GM23338 (cell line): ENCODE data around the gene C10orf90. TPM values are rescaled to one million over a fixed set of nuclear protein-coding genes. Genes with fewer than 3 reads are reported as not detected.

Experiments
- ATAC-seq: fragments of 200-7000 bp; cut with Tn5 transposase; 3 replicates; pipeline ENCODE4 v1.9.1; 2020
- DNase-seq: peaks from one replicate; pipeline ENCODE4 v3.0.0-alpha.2; 2015; ENCODE audit warnings: low spot score
- H2AFZ ChIP-seq: fragments of 200-600 bp; sonication (generic); 2 replicates; pipeline ENCODE4 v1.8.0; 2016; ENCODE audit warnings: antibody characterized with exemption, mild to moderate bottlenecking, moderate library complexity
- H3F3A ChIP-seq: fragments of 200-600 bp; sonication (generic); replicated peaks from 2 replicates; pipeline ENCODE4 v1.8.0; 2017; ENCODE audit warnings: antibody characterized with exemption, mixed run types, low read depth
- H3K27ac ChIP-seq: fragments of 200-600 bp; sonication (generic); 2 replicates; pipeline ENCODE4 v1.6.1; 2016; ENCODE audit warnings: low read depth
- H3K27me3 ChIP-seq: fragments of 200-600 bp; sonication (generic); 2 replicates; pipeline ENCODE4 v1.8.0; 2016; ENCODE audit warnings: mild to moderate bottlenecking, mixed run types, moderate library complexity; ENCODE audit not compliant: insufficient read depth
- H3K36me3 ChIP-seq: fragments of 200-600 bp; sonication (generic); 2 replicates; pipeline ENCODE4 v1.8.0; 2016; ENCODE audit warnings: mild to moderate bottlenecking; ENCODE audit not compliant: insufficient read depth
- H3K4me1 ChIP-seq: fragments of 200-600 bp; sonication (generic); 2 replicates; pipeline ENCODE4 v1.8.0; 2016; ENCODE audit warnings: mild to moderate bottlenecking, moderate library complexity; ENCODE audit not compliant: insufficient read depth
- H3K4me2 ChIP-seq: fragments of 200-600 bp; sonication (generic); 2 replicates; pipeline ENCODE4 v1.7.1; 2017; ENCODE audit warnings: mixed run types
- H3K4me3 ChIP-seq: fragments of 200-600 bp; sonication (generic); 2 replicates; pipeline ENCODE4 v1.6.1; 2016; ENCODE audit warnings: mixed run types
- H3K79me2 ChIP-seq: fragments of 200-600 bp; sonication (generic); replicated peaks from 2 replicates; pipeline ENCODE4 v1.8.0; 2017; ENCODE audit warnings: mild to moderate bottlenecking; ENCODE audit not compliant: insufficient read depth
- H3K9me2 ChIP-seq: fragments of 200-600 bp; sonication (generic); 2 replicates; pipeline ENCODE4 v1.8.0; 2017; ENCODE audit not compliant: insufficient read depth
- H4K20me1 ChIP-seq: fragments of 200-600 bp; sonication (generic); replicated peaks from 2 replicates; pipeline ENCODE4 v1.8.0; 2017; ENCODE audit warnings: mild to moderate bottlenecking; ENCODE audit not compliant: insufficient read depth
- H3K27ac Mint-ChIP-seq: 2 replicates; pipeline ENCODE4 v1.8.0; 2020; ENCODE audit warnings: inconsistent platforms, mild to moderate bottlenecking, moderate library complexity, mixed read lengths
- H3K27me3 Mint-ChIP-seq: 3 replicates; pipeline ENCODE4 v1.8.0; 2022; ENCODE audit warnings: low read depth, mild to moderate bottlenecking, moderate library complexity, mixed read lengths, inconsistent platforms; ENCODE audit not compliant: insufficient read depth, poor library complexity
- H3K36me3 Mint-ChIP-seq: 3 replicates; pipeline ENCODE4 v1.8.0; 2021; ENCODE audit warnings: low read depth, mild to moderate bottlenecking, inconsistent platforms, moderate library complexity, mixed read lengths
- H3K4me1 Mint-ChIP-seq: 3 replicates; pipeline ENCODE4 v1.8.0; 2020; ENCODE audit warnings: mild to moderate bottlenecking, inconsistent platforms, mixed read lengths
- H3K4me3 Mint-ChIP-seq: 3 replicates; pipeline ENCODE4 v1.8.0; 2021; ENCODE audit warnings: moderate library complexity, mild to moderate bottlenecking, inconsistent platforms, mixed read lengths
- H3K9me3 Mint-ChIP-seq: 3 replicates; pipeline ENCODE4 v1.8.0; 2020; ENCODE audit warnings: moderate library complexity, mild to moderate bottlenecking, inconsistent platforms, mixed read lengths
- CREB1 ChIP-seq: fragments of 250-450 bp; sonication (Bioruptor Pico); IDR thresholded peaks from 2 replicates; pipeline ENCODE4 v1.5.0; 2020; ENCODE audit warnings: low read depth, mild to moderate bottlenecking, moderate library complexity
- ETS1 ChIP-seq: IDR thresholded peaks from 2 replicates; pipeline ENCODE4 v1.6.1; 2016; ENCODE audit warnings: antibody characterized with exemption
- EZH2 ChIP-seq: fragments of 200-600 bp; sonication (generic); IDR thresholded peaks from one replicate; pipeline ENCODE4 v1.8.0; 2017; ENCODE audit warnings: antibody characterized with exemption, mild to moderate bottlenecking, low read depth; ENCODE audit not compliant: unreplicated experiment
- JUNB ChIP-seq: IDR thresholded peaks from one replicate; pipeline ENCODE4 v1.6.1; 2016; ENCODE audit warnings: antibody characterized with exemption; ENCODE audit not compliant: unreplicated experiment
- POLR2AphosphoS5 ChIP-seq: IDR thresholded peaks from 2 replicates; pipeline ENCODE4 v1.6.1; 2016; ENCODE audit warnings: antibody characterized with exemption, low read depth
- REST ChIP-seq: IDR thresholded peaks from one replicate; pipeline ENCODE4 v1.6.1; 2018; ENCODE audit warnings: antibody characterized with exemption; ENCODE audit not compliant: unreplicated experiment
- STAT1 ChIP-seq: IDR thresholded peaks from one replicate; pipeline ENCODE4 v1.6.1; 2016; ENCODE audit warnings: antibody characterized with exemption; ENCODE audit not compliant: unreplicated experiment
- ZNF114 ChIP-seq: fragments of 250-450 bp; sonication (Bioruptor Pico); IDR thresholded peaks from 2 replicates; pipeline ENCODE4 v1.5.0; 2020; ENCODE audit warnings: mild to moderate bottlenecking, moderate library complexity
- ZNF331 ChIP-seq: fragments of 250-450 bp; sonication (Bioruptor Pico); IDR thresholded peaks from 2 replicates; pipeline ENCODE4 v1.5.0; 2020; ENCODE audit warnings: low read depth, mild to moderate bottlenecking, moderate library complexity
- polyA plus RNA-seq: library from polyadenylated mRNA; unstranded; fragments of >200 nt; fragmentation: Nextera tagmentation; extraction: Ambion mirVana; gene quantifications from 2 replicates; pipeline ENCODE4 v1.2.1, GENCODE V29; 2016
- total RNA-seq: library from RNA; depleted of rRNA; stranded (reverse); fragments of >200 nt; shearing (Covaris generic); gene quantifications from 2 replicates; pipeline ENCODE4 v1.2.3, GENCODE V29; 2014
- TF ChIP-seq, protein P1 (sequence below), 2 experiments: fragments of 200-600 bp in 1 of 2; sonication (generic) in 1 of 2; conservative IDR thresholded peaks; 2 replicates each; pipeline versions ENCODE4 v1.5.1 to v1.6.1; 2016 to 2017; ENCODE audit warnings: antibody characterized with exemption in 2 of 2, low read depth in 2 of 2, mild to moderate bottlenecking in 2 of 2, moderate library complexity in 1 of 2

The C10orf90 gene
- total and polyA plus RNA-seq, 2 experiments from 2014 or later: 0.76 to 0.97 TPM

DNA sequence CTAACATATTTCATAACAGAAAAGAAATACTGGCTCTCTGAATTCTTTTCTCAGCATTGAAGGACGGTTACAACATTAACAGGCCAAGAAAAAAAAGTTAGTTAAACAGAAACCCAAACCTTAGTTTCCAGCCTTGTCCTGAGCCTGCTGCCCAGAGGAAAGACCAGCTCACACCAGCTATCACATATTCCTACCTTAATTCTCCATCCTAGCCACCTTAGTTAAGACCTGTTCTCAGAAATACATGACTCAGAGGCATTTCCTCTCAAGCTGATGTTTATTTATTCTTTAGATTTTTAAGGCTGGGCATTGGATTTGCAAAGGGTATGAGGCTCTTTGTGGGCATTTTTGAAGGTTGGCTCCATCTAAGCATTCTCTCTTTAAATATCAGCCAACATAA lies 247.9 kb downstream of the C10orf90 start (continued):
- TF ChIP-seq REST: no peak
- no peak for TF ChIP-seq EZH2
- no peak for TF ChIP-seq CREB1 (CRISPR knock-in tag)
- TF ChIP-seq ZNF114 (CRISPR knock-in tag): no peak
- TF ChIP-seq ZNF331 (CRISPR knock-in tag): no peak
- TF ChIP-seq JUNB: no peak
- TF ChIP-seq ETS1: no peak
- TF ChIP-seq, protein P1, sequence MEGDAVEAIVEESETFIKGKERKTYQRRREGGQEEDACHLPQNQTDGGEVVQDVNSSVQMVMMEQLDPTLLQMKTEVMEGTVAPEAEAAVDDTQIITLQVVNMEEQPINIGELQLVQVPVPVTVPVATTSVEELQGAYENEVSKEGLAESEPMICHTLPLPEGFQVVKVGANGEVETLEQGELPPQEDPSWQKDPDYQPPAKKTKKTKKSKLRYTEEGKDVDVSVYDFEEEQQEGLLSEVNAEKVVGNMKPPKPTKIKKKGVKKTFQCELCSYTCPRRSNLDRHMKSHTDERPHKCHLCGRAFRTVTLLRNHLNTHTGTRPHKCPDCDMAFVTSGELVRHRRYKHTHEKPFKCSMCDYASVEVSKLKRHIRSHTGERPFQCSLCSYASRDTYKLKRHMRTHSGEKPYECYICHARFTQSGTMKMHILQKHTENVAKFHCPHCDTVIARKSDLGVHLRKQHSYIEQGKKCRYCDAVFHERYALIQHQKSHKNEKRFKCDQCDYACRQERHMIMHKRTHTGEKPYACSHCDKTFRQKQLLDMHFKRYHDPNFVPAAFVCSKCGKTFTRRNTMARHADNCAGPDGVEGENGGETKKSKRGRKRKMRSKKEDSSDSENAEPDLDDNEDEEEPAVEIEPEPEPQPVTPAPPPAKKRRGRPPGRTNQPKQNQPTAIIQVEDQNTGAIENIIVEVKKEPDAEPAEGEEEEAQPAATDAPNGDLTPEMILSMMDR (conservative IDR thresholded peaks at IDR 0.05; ENCODE audit: low read depth in 2 of 2): no peak
- TF ChIP-seq STAT1: no peak

GRCh38 chr10:126421756-126422256 lies 248.7 kb downstream of the C10orf90 start:
- Histone ChIP-seq H3K36me3 (no peaks in the 10 kb centered on the region), H3K4me1 (no peaks in the 10 kb centered on the region), H3K27me3 (no peaks in the 10 kb centered on the region), H3K27ac (no peak overlapping the region), H3K79me2 (no peaks in the 10 kb centered on the region), H3K4me3 (no peak overlapping the region), H4K20me1 (no peaks in the 10 kb centered on the region), H3F3A (no peaks in the 10 kb centered on the region), H3K9me2 (0 out of 2 replicates have a peak, but pooled peaks cover 5% of the 10 kb centered on the region), H3K4me2 (no peak overlapping the region), H2AFZ (peak overlapping the region; percentile 54; the same call in 1 of the 2 replicates)
- Mint-ChIP-seq H3K36me3 (peaks cover 5% of the 10 kb centered on the region; the same call in 1 of the 3 replicates), H3K27me3 (peaks cover 4% of the 10 kb centered on the region), H3K27ac (peak overlapping the region; percentile 13; the same call in 1 of the 2 replicates), H3K4me1 (peaks cover 14% of the 10 kb centered on the region; the same call in 2 of the 3 replicates), H3K4me3 (no peak overlapping the region), H3K9me3 (peaks cover 10% of the 10 kb centered on the region)
- no peak for DNase-seq
- no peak for TF ChIP-seq CREB1 (CRISPR knock-in tag)
- TF ChIP-seq POLR2AphosphoS5: no peak
- no peak for TF ChIP-seq STAT1
- no peak for TF ChIP-seq ZNF331 (CRISPR knock-in tag)
- no peak for ATAC-seq
